AG10803 (cell line): ENCODE results near the gene MGAT5.

Experiments used
- DNase-seq: peaks from one replicate; pipeline ENCODE4 v3.0.0; 2010; ENCODE audit warnings: low read depth
- H3K4me3 ChIP-seq: 2 replicates; pipeline ENCODE4 v1.5.1; 2011; ENCODE audit warnings: mild to moderate bottlenecking, low read length, control low read depth
- CTCF ChIP-seq: conservative IDR thresholded peaks from 2 replicates; pipeline ENCODE4 v1.5.1; 2011; ENCODE audit warnings: mild to moderate bottlenecking, low read length, control low read depth, inconsistent platforms

Gene MGAT5

GRCh38 chr2:134458473-134458853 is 204.6 kb downstream of the MGAT5 start:
- H3K4me3 ChIP-seq: no peak overlapping the region
- no peak for DNase-seq
- TF ChIP-seq CTCF: no peak

GRCh38 chr2:134458950-134459349 is 205.1 kb downstream of the MGAT5 start:
- no peak for DNase-seq

GRCh38 chr2:134459706-134460406 is 206.0 kb downstream of the MGAT5 start:
- TF ChIP-seq CTCF: no peak

More at GRCh38 chr2:134458950-134459349, 205.1 kb downstream of the MGAT5 start:
- no peak overlapping the region for H3K4me3 ChIP-seq
- no peak for TF ChIP-seq CTCF

GRCh38 chr2:134460583-134460998 is 206.7 kb downstream of the MGAT5 start:
- TF ChIP-seq CTCF: peak; percentile 65
- H3K4me3 ChIP-seq: no peak overlapping the region
- peak; percentile 55 for DNase-seq

More at GRCh38 chr2:134459706-134460406, 206.0 kb downstream of the MGAT5 start:
- H3K4me3 ChIP-seq: no peak overlapping the region
- no peak for DNase-seq

GRCh38 chr2:134461511-134461910 is 207.6 kb downstream of the MGAT5 start:
- TF ChIP-seq CTCF: no peak
- DNase-seq: peak; percentile 47
- no peak overlapping the region for H3K4me3 ChIP-seq

DNA sequence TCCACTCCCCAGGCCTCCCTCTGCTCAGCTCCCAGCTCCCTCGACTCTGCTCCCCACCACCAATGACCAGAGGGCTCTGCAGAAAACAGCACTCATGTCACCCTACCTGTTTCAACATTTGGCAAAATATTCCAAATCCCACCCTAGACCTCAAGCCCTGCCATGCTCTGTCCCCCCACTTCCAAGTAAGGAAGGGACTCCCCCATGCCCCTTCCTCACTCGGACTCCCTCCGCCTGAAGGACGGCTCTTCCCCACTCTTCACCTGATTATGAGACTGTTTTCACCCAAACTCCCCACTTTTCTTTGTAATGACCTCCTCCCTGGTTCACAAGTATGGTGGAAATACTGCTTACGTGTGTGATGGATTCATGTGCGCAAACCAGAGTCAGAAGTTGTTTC is 208.4 kb downstream of the MGAT5 start:
- no peak overlapping the region for H3K4me3 ChIP-seq
- no peak for DNase-seq
- TF ChIP-seq CTCF: no peak

GRCh38 chr2:134462791-134463698 is 209.2 kb downstream of the MGAT5 start:
- no peak for DNase-seq
- no peak for TF ChIP-seq CTCF

More at GRCh38 chr2:134462791-134463698, 209.2 kb downstream of the MGAT5 start:
- no peak overlapping the region for H3K4me3 ChIP-seq
